SK-N-DZ (cell line): ENCODE data around the gene TULP4.

Experiments used
- DNase-seq: peaks from one replicate; pipeline ENCODE4 v3.0.0-alpha.2; 2015; ENCODE audit warnings: low spot score

Gene TULP4

DNA sequence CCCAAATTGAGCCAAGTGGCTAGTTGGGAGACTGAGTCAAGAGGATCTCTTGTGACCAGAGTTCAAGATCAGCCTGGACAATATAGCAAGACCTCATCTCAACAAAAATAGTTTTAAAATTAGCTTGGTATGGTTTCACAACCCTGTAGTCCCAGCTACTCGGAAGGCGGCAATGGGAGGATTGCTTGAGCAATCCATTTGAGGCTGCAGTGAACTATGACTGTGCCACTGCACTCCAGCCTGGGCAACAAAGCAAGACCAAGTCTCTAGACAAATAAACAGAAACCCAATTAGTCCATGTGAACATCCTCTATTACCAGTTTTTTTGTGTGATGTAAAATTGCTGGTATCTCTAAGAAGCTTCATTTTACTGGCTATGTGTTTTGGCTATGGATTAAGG is 106.2 kb downstream of the TULP4 start:
- DNase-seq = no peak

- no peak for DNase-seq
Observed at GRCh38 chr6:158419339-158419909, 107.2 kb downstream of the TULP4 start.

DNA sequence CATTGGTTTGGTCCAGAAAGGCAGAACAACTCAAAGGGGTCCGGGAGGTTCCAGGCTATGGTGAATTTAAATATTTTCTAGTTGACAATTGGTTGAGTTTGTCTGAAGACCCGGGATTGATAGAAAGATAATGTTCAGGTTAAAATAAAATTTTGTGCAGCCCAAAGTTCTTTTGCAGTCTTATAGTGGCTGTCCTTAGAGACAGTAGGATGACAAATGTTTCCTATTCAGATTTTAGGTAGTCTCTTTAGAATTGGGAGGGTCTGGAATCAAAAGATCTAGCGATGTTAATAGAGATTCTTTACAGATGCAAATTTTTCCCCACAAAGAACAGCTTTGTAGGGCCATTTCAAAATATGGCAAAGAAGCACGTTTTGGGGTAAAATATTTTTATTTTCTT is 109.1 kb downstream of the TULP4 start:
- no peak for DNase-seq

DNA sequence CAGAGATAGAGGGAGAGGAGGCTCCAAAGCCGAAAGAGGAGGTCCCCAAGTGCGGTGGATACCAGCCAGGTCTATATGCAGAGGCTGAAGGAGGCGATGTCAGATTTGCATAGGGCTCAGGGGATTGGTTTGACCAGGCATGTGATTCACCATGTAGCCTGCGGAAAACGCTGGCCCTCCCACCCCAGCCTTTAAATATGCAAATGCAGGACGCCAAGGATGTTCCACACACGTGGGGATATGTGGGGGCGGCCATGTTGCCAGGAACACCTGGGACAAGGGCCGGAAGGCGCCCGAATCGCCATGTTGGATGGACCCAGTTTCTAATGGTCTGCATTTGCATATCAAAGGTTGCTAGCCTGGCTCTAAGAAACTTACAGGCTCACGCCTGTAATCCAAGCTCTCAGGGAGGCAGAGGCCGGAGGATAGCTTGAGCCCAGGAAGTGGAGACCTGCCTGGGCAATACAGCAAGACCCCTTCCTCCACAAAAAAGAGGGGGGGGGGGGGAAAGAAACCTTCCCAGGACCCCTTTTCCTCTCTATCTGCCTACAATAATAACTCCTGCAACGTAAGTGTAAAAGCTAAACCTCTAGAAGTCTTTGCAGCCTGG is 110.5 kb downstream of the TULP4 start:
- no peak for DNase-seq

DNA sequence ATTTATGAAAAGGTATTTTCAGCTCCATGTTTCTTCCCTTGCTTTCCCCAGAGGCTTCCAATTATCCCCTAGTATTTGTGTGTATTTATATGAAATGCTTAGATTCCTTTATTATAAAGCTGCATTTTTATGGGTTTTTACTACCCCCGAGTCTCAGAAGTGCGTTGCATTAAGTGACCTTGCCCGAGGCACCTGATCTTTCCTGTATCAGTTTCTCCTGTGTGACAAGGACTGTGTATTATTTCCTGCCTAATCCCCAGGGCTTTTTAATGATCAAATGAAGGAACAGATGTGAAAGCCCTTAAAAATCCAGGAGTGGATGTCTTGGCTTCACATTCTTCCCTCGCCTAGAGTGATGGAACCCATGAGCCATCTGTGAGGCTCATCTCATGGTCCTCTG is 118.8 kb downstream of the TULP4 start:
- DNase-seq = no peak

DNA sequence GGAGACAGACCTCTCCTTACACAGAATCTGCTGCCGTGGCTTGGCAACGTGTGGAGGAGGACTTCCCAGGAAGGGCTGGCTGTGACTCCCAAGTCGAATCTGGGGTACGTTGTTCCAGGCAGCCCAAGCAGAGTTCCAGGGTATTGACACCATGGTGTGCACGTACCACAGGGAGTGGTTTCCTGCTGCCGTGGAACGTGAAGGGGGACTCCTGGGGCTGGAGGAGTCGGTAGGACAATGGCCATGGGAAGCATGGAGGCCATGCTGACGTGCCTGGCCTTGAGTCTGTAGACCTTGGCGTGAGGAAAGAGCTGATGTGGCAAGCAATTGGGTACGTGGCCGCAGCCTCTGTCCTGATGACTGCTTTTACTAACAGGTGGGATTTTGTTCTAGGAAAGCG is 119.3 kb downstream of the TULP4 start:
- no peak for DNase-seq

GRCh38 chr6:158437571-158437970 is 125.3 kb downstream of the TULP4 start:
- no peak for DNase-seq

- no peak for DNase-seq
Observed at GRCh38 chr6:158438226-158438625, 126.0 kb downstream of the TULP4 start.

GRCh38 chr6:158439255-158439654 is 127.0 kb downstream of the TULP4 start:
- DNase-seq = no peak

- peak; percentile 45 for DNase-seq
Observed at GRCh38 chr6:158441716-158442215, 129.5 kb downstream of the TULP4 start.

- DNase-seq = no peak
Observed at GRCh38 chr6:158442306-158442705, 130.0 kb downstream of the TULP4 start.

DNA sequence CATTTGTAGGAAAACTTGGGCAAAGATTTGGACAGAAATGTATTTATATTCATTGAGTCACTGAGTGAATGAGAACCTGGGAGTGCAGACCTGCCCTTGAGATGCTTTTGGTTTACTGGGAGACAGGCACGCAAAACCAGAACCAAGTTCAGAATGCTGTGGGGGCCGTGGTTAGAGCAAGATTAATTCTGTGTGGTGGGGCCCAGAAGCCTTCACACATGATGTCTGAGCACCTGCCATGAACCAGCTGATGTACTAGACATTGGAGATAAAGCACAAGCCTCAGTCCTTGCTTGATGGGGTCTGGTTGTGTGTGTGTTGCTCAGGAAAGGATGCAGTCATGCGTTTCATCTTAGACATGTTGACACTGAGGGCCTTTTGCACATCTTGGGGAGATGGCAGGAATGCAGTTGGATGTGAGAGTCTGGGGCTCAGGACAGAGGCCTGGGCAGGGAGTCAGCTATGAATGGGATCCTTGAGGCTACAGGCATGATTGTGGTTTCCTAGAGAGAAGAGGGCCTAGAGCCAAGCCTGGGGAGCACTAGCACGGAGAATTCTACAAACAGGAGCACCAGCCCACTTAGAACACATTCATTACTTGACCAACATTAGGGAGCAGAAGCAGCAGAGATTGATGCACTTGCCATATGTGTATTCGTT is 133.3 kb downstream of the TULP4 start:
- no peak for DNase-seq

DNA sequence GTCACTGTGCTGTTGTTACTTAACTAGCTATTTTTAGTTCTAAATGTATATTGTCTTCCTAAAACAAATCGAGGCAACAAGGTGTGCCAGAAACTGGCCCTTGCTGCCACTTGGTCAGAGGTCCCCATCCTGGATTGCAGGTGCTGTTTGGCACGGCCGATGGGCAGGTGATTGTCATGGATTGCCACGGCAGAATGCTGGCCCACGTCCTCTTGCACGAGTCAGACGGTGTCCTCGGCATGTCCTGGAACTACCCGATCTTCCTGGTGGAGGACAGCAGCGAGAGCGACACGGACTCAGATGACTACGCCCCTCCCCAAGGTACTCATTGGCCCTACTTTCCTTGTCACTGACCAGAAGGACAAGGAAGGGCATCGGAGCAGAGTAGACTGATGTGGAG is 136.6 kb downstream of the TULP4 start:
- no peak for DNase-seq

DNA sequence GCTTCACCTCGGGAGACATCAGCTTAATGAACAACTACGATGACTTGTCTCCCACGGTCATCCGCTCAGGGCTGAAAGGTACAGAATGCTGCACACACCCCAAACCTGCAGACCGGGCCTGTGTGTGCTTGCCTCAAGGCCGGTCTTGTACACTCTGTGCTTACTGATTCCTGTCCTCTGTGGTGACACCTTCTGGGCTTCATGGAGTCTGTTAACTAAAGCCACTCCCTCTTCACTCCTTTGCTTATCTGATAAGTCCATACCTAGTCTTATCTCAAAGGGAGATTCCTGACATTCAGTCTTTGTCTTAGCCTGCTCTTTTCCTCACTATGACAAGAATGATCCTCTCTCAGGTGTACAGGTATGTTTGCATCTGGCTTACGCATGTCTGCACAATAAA is 139.9 kb downstream of the TULP4 start:
- DNase-seq = no peak

DNA sequence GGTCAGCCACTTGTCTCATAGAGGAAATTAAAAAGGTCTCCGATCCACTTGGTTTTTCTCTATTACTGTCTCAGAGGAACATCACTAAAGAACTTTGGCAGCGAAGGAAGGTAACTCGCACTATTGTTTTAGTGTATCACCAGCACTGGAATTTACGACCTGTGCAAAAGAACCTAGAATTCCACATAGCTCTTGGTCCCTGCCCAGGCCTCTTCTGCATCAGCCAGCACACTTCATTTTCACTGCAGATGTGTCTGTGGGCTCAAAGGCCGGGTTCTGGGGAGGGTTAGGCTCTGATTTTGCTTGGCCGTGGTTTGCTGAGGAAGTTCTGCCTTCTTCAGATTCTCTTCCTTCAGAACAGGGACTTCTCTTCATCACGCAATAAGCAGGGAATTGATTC is 144.9 kb downstream of the TULP4 start:
- DNase-seq = no peak

DNA sequence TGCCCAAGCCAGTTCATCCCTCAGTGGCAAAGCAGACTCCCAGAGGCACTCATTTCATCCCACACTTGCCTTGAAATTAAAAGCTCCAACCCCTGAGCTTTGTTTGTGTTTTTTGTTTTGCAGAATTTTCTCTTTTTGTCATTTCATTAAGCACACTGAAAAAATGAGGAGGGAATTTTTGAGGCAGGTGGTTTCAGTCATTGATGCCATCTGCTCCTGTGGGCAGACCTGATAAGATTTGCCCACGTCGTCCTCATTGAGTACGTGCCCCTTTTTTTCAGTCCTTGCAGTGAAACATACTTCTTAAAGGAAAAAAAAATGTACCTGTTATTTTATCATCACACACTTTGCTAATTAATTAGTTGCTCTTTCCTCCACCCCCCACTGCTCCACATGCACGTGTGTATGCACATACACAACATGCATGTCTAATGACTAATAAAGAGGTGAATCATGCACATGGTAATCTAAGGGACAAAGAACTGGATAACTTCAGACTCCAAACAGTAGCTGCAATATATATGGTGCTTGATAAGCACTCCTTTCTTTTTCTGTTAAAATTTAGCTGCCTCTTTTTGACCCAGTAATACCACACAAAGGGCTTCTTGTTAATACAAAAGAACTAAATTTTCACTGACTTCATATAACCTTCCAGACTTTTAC is 145.5 kb downstream of the TULP4 start:
- no peak for DNase-seq

DNA sequence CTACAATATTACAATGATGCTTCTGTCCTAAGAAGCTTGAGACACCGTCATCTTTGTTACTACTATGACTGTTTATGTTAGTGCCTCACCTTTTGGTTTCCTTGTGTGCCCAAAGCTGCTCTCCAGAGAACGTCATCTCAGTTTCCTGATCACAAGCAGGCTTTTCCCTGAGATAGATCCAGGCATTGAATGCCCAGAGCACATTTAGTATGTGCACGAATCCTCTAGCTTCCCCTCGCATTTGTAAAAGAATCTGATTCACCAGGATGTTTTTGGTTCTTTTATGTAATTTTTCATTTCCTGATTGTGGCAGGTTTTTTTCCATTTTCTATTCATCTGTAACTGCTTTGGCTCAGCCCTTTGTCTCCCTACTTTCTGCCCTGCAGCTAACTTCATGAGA is 147.5 kb downstream of the TULP4 start:
- no peak for DNase-seq

GRCh38 chr6:158460602-158461169 is 148.4 kb downstream of the TULP4 start:
- DNase-seq = no peak

- DNase-seq = no peak
Observed at GRCh38 chr6:158461954-158462353, 149.7 kb downstream of the TULP4 start.

DNA sequence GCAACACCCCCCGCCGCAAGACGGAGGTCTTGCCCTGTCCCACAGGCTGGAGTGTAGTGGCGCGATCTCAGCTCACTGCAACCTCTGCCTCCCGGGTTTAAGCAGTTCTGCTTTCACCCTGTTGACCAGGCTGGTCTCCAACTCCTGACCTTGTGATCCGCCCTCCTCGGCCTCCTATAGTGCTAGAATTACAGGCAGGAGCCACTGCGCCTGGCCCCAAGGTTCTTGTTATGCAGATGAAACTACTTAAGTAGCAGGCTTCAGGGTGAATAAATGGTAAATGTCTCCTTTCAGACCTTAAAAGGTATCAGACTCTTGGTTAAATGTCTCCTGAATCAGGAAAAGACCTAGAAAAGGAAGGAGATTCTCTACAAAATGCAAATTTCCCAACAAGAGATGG is 152.2 kb downstream of the TULP4 start:
- DNase-seq = no peak

DNA sequence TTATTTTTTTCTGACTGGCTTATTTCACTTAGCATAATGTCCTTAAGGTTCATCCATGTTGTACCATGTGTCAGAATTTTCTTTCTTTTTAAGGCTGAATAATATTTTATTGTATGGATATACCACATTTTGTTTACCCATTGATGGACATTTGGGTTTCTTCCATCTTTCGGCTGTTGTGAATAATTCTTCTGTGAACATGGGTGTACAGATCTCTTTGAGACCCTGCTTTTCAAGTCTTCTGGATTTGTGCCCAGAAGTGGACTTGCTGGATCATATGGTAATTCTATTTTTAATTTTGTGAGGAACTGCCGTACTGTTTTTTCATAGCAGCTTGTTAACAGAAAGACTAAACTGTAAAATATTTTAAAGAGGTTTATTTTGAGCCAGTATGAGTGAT is 153.0 kb downstream of the TULP4 start:
- DNase-seq = no peak

DNA sequence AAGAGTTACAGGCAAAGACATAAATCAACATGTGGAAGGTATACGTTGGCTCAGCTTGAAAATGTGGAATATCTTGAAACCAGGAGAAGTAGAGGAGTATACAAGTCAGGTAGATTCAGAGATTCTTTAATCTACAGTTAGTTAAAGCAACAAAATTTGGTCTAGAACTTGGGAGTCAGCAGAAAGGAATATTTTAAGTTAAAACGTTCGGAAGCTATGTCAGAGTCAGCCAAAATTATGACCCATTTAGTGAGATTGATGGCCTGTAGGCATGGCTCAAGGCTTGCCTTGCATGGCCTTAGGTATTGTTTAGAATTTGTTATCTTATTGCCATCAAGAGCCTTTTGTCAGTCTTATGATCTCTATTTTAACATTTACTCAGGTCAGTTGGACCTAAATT is 153.5 kb downstream of the TULP4 start:
- DNase-seq = no peak
